Choroid plexus epithelial cell (primary cell): ENCODE data around the gene KRTAP1-5.
"Not testable (repeated sequence)": the region's sequence is repeated elsewhere in the genome, so short reads cannot be mapped to it uniquely, and the experiment has no call there.

Source experiments
- DNase-seq: peaks from one replicate; pipeline ENCODE4 v3.0.0-alpha.2; 2010; ENCODE audit warnings: low read depth
- H3K4me3 ChIP-seq: 2 replicates; pipeline ENCODE4 v1.5.1; 2011; ENCODE audit warnings: low read depth, mild to moderate bottlenecking, control low read depth, low read length, moderate library complexity
- TF ChIP-seq, protein P1 (sequence below): conservative IDR thresholded peaks from 2 replicates; pipeline ENCODE4 v1.5.1; 2011; ENCODE audit warnings: low read depth, mild to moderate bottlenecking, control low read depth, inconsistent platforms, low read length, moderate library complexity

KRTAP1-5 gene

DNA sequence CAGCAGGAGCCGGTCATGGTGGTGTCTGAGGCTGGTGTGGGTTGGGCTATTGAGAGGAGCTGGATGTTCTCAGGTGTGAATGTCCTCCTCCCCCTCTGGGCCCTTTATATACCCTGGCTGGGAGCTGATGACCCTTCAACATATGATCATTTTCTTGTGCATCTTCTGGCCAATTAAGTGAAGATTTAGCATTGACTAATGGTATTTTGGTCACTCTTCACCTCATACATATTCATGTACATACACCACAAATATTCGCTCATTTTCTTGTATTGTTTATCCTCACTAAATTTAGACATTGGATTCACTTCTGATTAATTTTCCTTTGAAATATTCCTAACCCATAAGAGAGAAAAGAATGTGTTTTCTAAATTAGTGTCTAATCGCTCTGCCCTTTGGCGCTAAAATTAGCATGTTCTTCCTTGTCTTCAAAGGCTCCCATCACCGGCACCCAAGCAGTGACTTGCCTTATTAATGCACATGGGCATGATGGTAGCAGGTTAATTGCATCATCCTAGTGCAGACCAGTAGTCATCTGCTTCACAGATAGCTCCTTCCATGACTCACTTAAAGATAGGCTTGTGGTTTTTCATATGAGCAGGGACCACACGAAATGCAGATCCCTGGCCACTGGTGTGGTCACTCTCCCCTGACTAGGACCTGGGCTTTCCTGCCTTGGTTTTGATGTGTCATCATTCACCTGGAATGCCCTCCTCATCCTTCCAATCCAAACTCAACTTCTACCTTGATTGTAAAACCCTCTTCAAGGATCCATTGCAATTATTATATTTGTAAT lies 39.0 kb upstream of the KRTAP1-5 start, which contains the start of gene KRTAP2-4:
KRTAP2-4 (minus strand) TSS at position 51 of the 796 bp plus-strand sequence; CDS start at position 17, 34 bp downstream.
- no peak within 1 kb of the TSS for H3K4me3 ChIP-seq
- peak; percentile 85 for DNase-seq
- TF ChIP-seq, protein P1, sequence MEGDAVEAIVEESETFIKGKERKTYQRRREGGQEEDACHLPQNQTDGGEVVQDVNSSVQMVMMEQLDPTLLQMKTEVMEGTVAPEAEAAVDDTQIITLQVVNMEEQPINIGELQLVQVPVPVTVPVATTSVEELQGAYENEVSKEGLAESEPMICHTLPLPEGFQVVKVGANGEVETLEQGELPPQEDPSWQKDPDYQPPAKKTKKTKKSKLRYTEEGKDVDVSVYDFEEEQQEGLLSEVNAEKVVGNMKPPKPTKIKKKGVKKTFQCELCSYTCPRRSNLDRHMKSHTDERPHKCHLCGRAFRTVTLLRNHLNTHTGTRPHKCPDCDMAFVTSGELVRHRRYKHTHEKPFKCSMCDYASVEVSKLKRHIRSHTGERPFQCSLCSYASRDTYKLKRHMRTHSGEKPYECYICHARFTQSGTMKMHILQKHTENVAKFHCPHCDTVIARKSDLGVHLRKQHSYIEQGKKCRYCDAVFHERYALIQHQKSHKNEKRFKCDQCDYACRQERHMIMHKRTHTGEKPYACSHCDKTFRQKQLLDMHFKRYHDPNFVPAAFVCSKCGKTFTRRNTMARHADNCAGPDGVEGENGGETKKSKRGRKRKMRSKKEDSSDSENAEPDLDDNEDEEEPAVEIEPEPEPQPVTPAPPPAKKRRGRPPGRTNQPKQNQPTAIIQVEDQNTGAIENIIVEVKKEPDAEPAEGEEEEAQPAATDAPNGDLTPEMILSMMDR, result no peak

DNA sequence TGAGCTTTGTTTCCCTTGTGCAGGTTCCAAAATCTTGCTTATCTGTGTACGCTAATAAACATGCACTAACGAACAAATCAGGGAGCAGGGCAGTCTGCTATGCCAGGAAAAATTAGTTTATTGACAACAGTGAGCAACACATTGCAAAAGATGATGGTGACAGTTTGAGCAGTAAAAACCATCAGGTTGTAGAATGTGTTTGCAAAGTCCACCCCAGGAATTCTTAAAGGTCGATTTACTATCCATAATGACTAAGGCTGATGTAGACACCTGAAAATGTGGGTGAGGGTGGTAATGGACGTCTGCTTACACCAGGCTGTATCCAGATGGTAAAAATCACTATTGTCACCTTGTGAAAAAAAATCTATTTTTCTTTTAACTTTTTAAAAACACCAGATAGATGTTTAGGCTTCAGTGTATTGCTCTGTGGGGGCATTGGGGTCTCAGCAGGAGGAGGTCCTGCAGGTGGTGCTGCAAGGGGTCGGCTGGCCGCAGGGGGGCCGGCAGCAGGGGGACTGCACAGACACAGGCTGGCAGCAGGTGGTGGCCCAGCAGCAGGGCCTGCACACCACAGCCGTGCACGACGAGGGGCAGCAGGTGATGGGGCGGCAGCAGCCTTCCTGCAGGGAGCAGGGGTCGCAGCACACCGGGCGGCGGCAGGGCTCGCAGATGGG lies 38.1 kb upstream of the KRTAP1-5 start:
- DNase-seq, H3K4me3 ChIP-seq: not testable (repeated sequence)

DNA sequence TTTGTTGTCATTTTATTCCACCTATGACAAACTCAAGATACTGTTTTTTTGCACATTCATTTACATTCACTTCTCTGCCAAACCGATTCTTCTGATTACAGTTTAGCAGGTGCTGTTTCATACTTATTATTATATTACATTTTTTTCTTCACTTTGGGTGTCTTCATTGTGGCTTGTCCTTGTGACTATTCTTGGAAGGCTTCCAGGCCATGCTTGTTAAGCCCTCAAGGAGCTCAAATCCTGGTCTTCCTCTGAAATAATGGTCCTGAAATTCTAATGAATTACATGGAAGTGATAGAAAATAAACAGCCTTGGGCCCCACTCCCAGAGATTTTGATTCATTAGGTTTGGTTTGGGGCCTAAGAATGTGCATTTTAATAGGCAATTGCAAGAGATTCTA lies 37.3 kb upstream of the KRTAP1-5 start:
- H3K4me3 ChIP-seq, result no peak overlapping the region
- DNase-seq, result no peak
- TF ChIP-seq, protein P1, result no peak

DNA sequence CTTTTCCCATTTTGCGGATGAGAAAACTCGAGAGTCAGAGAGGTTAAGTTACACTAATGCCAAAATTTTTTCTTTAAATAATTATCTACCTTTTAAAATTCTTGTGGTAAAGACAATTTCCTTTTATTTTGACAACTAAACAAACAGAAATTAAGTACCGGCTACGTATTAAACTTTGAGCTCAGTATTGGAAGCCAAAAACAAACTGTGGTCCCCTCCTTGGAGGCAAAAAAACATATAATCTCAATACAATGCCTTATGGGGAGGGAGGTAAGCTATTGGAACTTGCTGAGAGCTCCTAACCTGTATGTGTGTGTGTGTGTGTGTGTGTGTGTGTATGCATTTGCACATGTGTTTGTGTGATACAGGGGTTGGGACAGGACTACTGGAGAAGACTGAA lies 36.4 kb upstream of the KRTAP1-5 start:
- TF ChIP-seq, protein P1, result no peak
- H3K4me3 ChIP-seq, result no peak overlapping the region
- DNase-seq, result no peak

DNA sequence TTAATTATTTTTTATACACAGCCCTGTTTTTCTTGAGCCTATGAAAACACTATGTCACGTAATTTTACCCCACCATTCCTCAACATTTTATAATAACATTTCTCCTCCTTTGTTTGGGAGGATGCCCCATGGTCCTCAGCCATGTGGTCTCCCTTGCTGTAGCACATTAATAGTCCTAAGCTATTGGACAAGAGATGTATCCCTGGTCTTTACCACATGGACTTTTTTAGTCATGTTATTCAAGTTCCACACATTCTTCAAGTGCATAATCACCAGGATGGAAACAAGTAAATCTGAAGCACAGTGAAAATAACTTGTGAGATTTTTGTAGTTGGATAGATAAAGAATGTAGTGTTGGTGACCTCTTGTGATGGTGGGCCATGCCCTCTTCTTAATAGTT lies 35.0 kb upstream of the KRTAP1-5 start:
- TF ChIP-seq, protein P1, result no peak
- peak; percentile 93 for DNase-seq
- no peak overlapping the region for H3K4me3 ChIP-seq

DNA sequence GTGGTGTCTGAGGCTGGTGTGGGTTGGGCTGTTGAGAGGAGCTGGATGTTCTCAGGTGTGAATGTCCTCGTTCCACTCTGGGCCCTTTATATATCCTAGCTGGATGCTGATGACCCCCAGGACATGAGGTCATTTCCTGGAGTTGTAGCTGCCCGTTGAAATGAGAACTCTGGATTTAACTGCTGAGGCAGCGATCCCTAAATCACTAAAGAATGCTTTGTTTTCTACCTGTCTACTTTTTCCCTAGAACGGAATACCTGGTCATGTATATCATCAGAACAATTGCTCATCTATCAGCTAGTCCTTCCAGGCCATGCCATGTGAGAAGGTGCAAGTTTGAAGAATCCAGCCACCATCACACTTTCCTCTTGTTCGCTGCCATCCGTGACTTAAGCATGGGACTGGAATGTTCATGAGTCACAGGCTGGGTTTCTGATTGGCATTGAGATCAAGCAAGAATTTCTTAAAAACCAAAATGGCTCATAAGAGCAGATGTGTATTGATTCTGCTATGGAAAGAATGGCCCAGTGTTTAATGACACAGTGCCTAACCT lies 33.1 kb upstream of the KRTAP1-5 start, which contains the start of gene KRTAP2-3:
KRTAP2-3 (minus strand) TSS at position 63 of the 553 bp plus-strand sequence. CDS start 64 bp downstream, outside the sequence.
- no peak within 1 kb of the TSS for H3K4me3 ChIP-seq

DNA sequence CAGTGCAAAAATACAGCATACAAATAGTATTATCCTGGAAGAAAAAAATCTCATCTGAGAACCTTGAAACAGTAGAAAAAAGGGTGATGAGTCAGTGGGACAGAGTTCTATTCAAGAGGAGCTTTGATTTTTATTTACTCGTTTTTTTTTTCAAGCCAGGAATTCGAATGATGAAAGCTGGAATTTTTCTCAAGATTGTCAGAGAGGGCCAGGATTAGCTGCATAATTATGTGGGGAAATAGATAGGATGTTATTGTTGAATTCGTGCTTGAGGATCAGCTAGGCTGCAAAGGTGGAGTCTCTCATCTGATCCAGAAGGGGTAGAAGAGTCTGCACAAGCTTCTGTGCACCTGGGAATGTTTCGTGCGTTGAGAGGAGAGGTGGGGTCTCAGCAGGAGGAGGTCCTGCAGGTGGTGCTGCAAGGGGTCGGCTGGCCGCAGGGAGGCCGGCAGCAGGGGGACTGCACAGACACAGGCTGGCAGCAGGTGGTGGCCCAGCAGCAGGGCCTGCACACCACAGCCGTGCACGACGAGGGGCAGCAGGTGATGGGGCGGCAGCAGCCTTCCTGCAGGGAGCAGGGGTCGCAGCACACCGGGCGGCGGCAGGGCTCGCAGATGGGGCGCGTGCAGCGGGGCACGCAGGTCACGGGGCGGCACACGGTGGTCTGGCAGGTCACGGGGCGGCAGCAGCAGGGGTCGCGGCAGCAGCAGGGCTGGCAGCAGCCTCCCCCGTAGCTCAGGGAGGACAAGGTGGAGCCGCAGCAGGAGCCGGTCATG lies 32.5 kb upstream of the KRTAP1-5 start:
- not testable (repeated sequence) for H3K4me3 ChIP-seq
- peak; percentile 81 for DNase-seq

More for the DNA sequence above, 33.1 kb upstream of the KRTAP1-5 start, which contains the start of gene KRTAP2-3:
- TF ChIP-seq, protein P1, result no peak
- DNase-seq, result peak; percentile 84
